ENCODE results near the gene L3MBTL1. TPM values are rescaled to one million over a fixed set of nuclear protein-coding genes. Genes with fewer than 3 reads are reported as not detected.

Gene L3MBTL1
- total RNA-seq, 1 donor from 2014 or later = 6.0 TPM

DNA sequence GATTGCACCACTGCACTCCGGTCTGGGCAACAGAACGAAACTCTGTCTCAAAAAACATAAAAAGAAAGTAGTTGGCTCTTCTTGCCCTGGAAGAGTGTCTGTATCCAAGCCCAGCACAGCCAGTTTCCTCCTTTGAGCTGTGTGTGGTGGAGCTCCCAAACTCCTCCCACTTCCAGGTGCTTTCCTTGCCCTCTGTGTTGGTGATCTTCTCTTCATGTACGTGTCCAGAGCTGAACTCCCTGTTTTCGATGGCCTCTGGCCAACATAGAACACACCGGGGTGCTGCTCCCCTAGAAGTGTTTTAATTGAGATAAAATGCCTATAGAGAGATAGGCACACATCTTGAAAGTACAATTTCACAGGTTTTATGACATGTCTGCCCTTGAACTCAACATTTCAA is 34.7 kb downstream of the L3MBTL1 start:
- Histone ChIP-seq H3K4me3 (ENCODE audit: low read depth, low read length) (no peak overlapping the region), H3K36me3 (ENCODE audit: control insufficient read depth, insufficient read depth, low read length) (no peaks in the 10 kb centered on the region), H3K27me3 (ENCODE audit: control insufficient read depth, insufficient read depth, low read length) (no peaks in the 10 kb centered on the region)
- DNase-seq (ENCODE audit: low read depth) = no peak
- TF ChIP-seq CTCF (IDR thresholded peaks at IDR 0.05; ENCODE audit: insufficient read depth, low read length, poor library complexity, severe bottlenecking) = no peak

DNA sequence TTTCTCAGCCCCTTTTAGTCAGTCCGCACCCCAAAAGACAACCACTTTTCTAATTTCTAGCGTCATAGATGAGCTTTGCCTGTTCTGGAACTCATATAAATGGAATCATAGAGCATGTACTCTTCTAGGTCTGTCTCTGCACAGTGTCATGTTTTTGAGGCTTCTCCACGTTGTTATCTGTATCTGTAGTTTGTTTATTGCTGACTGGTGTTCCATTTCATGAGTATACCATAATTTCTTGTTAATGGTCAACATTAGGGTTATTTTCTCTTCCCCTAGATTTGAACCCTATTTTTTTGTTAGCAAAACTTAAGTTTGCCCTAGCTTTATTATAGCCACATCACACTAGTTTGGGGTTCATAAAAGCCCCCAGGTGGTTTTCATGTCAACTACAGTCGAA is 35.2 kb downstream of the L3MBTL1 start:
- DNase-seq (ENCODE audit: low read depth) = no peak
- H3K4me3 ChIP-seq (ENCODE audit: low read depth, low read length) = no peak overlapping the region
- H3K27me3 ChIP-seq (ENCODE audit: control insufficient read depth, insufficient read depth, low read length) = no peaks in the 10 kb centered on the region
- no peak for TF ChIP-seq CTCF (IDR thresholded peaks at IDR 0.05; ENCODE audit: insufficient read depth, low read length, poor library complexity, severe bottlenecking)
- no peaks in the 10 kb centered on the region for H3K36me3 ChIP-seq (ENCODE audit: control insufficient read depth, insufficient read depth, low read length)

DNA sequence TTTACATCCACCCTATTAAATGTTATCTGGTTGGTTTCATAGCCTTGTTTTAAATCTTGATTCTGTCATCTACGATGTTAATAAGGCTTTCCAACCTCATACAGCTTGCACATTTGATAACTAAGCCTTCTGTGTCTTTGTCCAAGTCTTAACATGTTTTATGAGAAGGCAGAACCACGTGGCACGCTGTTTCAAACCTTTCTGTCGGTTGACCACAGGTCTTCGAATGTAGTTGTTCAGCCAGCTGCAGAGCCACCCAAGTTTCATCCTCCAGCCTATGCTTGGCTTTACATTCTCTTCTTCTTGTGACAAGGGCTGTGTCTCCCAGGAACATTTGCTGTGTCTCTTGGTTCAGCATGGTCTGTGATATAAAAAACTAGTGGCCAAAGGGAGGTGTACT is 35.6 kb downstream of the L3MBTL1 start:
- DNase-seq (ENCODE audit: low read depth) = no peak
- H3K36me3 ChIP-seq (ENCODE audit: control insufficient read depth, insufficient read depth, low read length) = no peaks in the 10 kb centered on the region
- no peak overlapping the region for H3K4me3 ChIP-seq (ENCODE audit: low read depth, low read length)
- no peaks in the 10 kb centered on the region for H3K27me3 ChIP-seq (ENCODE audit: control insufficient read depth, insufficient read depth, low read length)
- no peak for TF ChIP-seq CTCF (IDR thresholded peaks at IDR 0.05; ENCODE audit: insufficient read depth, low read length, poor library complexity, severe bottlenecking)

DNA sequence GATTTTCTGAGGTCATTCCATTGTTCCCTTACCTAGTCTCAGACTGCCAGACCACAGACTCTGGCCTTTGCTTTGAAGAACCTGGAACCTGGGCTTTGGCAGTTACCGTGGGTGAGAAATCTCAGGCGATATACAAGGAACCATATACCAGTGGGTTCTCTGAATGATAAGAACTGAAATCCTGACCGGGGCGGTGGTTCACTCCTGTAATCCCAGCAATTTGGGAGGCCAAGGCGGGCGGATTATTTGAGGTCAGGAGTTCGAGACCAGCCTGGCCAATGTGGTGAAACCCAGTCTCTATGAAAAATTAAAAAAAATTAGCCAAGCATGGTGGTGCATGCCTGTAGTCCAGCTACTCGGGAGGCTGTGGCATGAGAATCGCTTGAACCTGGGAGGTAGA is 37.0 kb downstream of the L3MBTL1 start:
- Histone ChIP-seq H3K36me3 (ENCODE audit: control insufficient read depth, insufficient read depth, low read length) (no peaks in the 10 kb centered on the region), H3K27me3 (ENCODE audit: control insufficient read depth, insufficient read depth, low read length) (no peaks in the 10 kb centered on the region), H3K4me3 (ENCODE audit: low read depth, low read length) (no peak overlapping the region)
- no peak for TF ChIP-seq CTCF (IDR thresholded peaks at IDR 0.05; ENCODE audit: insufficient read depth, low read length, poor library complexity, severe bottlenecking)
- no peak for DNase-seq (ENCODE audit: low read depth)

DNA sequence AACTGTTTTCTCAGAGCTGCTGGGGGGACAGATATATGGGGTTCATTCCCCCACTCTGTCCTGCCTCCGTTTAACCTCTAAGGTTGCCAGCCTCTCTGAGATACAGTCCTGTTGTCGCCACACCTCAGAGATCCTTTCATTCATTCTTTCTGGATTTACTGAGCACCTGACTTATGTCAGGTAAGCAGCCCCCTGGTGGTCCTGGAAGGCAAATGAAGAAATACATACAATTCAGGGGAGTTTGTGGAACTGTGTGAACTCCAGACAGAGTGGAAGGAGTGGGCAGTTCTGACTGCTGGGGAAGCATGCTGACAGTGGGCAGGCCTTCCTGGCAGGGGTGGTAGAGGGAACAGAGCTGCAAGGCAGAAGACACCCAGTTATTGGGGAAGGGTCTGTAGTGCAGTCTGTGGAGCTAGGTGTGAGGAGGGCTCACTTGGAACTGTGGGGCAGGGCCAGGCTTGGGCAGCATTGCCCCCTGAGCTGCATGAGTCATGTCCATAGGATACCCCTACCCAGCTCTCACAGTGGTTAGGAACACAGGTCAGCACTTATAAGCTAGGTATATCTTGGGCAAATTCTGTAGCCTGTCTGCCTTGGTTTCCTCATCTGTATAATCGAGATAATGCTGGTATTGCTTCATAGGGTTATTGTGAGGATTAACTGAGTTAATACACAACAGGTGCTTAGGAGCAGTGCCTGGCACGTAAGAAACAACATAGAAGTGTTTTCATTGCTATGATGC is 38.5 kb downstream of the L3MBTL1 start:
- Histone ChIP-seq H3K36me3 (ENCODE audit: control insufficient read depth, insufficient read depth, low read length) (no peaks in the 10 kb centered on the region), H3K27me3 (ENCODE audit: control insufficient read depth, insufficient read depth, low read length) (no peaks in the 10 kb centered on the region), H3K4me3 (ENCODE audit: low read depth, low read length) (no peak overlapping the region)
- DNase-seq (ENCODE audit: low read depth) = no peak
- no peak for TF ChIP-seq CTCF (IDR thresholded peaks at IDR 0.05; ENCODE audit: insufficient read depth, low read length, poor library complexity, severe bottlenecking)
